ENCODE results near the gene FBXW11. TPM values are rescaled to one million over a fixed set of nuclear protein-coding genes. Genes with fewer than 3 reads are reported as not detected.
A peak's percentile ranks its signal among the peaks of the same experiment; 100 is the strongest.

Gene FBXW11
- total RNA-seq, 1 donor from 2014 or later, result 52.5 TPM

DNA sequence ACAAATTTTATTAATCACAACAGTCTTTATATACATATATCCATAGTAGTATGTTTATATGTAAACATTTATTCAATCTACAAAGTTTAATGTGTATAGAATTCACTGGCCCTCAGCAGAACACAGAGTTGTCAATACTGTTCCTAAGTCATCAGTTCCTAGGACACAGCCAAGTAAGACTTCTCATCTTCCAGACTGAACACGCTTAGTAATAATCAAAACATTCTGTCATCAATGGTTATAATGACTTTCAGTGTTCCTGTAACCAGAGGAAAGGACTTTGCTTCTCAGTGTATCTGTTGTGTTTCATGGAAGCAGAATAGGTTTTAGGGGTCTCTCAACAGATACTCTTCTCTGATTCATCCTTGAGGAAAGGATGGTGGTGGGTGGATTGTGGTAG, 138.7 kb downstream of the FBXW11 start:
- Mint-ChIP-seq H3K9me3 (no peaks in the 10 kb centered on the region), H3K27me3 (no peaks in the 10 kb centered on the region), H3K4me1 (ENCODE audit: unreplicated experiment) (no peaks in the 10 kb centered on the region), H3K27ac (no peak overlapping the region), H3K4me3 (no peak overlapping the region), H3K36me3 (peaks cover 38% of the 10 kb centered on the region)
- DNase-seq (ENCODE audit: extremely low spot score, unreplicated experiment), result no peak
- no peak for TF ChIP-seq CTCF (conservative IDR thresholded peaks at IDR 0.05)

DNA sequence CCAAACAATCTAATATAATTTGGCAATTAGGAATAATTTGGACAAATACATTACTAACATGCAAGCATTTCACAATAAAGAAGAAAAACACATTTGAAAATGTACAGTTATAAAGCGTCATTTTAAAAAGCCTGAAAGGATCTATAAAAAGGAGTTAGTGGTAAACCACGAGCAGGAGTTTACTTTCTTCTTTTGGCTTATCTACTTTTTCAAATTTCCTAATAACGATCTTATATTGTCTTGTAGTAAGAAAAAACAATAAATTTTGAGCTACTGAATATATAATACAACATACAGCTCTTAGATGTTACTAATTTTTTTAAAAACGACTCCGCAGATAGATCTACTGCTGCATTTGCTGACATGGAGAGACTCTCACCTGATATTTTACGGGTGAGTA, 141.0 kb downstream of the FBXW11 start:
- TF ChIP-seq CTCF (conservative IDR thresholded peaks at IDR 0.05), result no peak
- Mint-ChIP-seq H3K4me3 (no peak overlapping the region), H3K27me3 (no peaks in the 10 kb centered on the region), H3K9me3 (no peaks in the 10 kb centered on the region), H3K4me1 (ENCODE audit: unreplicated experiment) (no peaks in the 10 kb centered on the region), H3K27ac (no peak overlapping the region), H3K36me3 (peaks cover 32% of the 10 kb centered on the region)
- no peak for DNase-seq (ENCODE audit: extremely low spot score, unreplicated experiment)

DNA sequence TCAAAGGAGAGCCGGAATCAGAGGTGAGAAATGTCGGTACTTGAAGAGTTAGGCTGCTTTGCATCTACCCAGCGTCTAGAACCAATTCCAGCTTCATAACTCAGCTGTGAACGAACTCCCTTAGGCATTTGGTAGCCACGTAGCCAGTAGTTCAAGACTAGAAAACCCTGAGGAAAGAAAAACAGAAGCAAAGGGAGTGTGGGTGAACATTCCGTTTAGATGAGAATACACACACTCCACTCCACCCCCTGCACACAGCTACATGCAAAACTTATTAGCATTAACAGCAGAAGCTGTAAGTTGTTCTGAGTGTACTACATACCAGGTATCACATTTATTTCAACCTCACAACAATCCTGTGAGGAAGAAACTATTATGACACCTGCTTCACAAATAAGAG, 142.5 kb downstream of the FBXW11 start:
- DNase-seq (ENCODE audit: extremely low spot score, unreplicated experiment), result no peak
- Mint-ChIP-seq H3K4me3 (no peak overlapping the region), H3K4me1 (ENCODE audit: unreplicated experiment) (no peaks in the 10 kb centered on the region), H3K9me3 (no peaks in the 10 kb centered on the region), H3K27ac (peak overlapping the region; percentile 77), H3K27me3 (no peaks in the 10 kb centered on the region), H3K36me3 (peaks cover 24% of the 10 kb centered on the region)
- TF ChIP-seq CTCF (conservative IDR thresholded peaks at IDR 0.05), result no peak

DNA sequence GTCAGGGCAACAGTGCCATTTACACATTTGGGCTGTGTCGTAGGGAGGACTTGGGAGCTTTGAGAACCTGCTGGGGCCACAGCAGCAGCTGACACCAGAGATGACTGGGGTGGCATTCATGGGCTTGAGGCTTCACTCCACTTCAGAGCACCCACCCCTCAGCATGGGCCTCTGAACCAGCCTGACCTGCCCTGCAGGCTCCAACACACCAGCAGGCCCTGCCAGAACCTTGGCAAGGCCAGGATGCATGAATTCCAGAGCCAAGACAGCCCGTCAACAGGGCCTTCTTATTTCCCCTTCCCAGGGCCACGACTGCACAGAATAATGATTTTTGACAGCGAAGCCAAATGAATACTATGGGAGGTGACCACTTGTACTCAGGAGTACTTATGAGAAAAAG, 143.8 kb downstream of the FBXW11 start:
- H3K9me3 Mint-ChIP-seq, result no peaks in the 10 kb centered on the region
- H3K4me1 Mint-ChIP-seq (ENCODE audit: unreplicated experiment), result peaks cover 8% of the 10 kb centered on the region
- no peaks in the 10 kb centered on the region for H3K27me3 Mint-ChIP-seq
- TF ChIP-seq CTCF (conservative IDR thresholded peaks at IDR 0.05), result no peak
- peak overlapping the region; percentile 8 for H3K27ac Mint-ChIP-seq
- peaks cover 11% of the 10 kb centered on the region for H3K36me3 Mint-ChIP-seq
- H3K4me3 Mint-ChIP-seq, result no peak overlapping the region
- DNase-seq (ENCODE audit: extremely low spot score, unreplicated experiment), result no peak

DNA sequence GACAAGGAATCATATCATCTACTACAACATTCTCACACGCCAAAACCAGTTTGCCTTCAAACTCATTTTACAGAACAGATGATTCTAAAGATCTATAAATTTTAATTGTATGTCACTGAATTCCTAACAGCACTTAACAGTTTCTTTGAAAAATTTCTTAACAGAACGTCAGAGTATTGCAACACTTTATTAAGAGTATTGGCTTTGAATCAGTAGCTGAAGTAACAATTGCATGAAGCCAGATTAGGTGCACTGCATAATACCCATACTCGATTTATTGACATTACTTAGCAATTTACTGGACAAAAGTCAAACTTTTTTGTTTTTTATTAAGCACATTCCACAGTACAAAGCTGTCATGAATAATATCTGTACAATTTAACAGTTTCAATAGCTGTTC, 145.1 kb downstream of the FBXW11 start:
- Mint-ChIP-seq H3K9me3 (no peaks in the 10 kb centered on the region), H3K4me3 (no peak overlapping the region), H3K27me3 (no peaks in the 10 kb centered on the region), H3K4me1 (ENCODE audit: unreplicated experiment) (peaks cover 15% of the 10 kb centered on the region), H3K27ac (no peak overlapping the region), H3K36me3 (peaks cover 5% of the 10 kb centered on the region)
- no peak for DNase-seq (ENCODE audit: extremely low spot score, unreplicated experiment)
- no peak for TF ChIP-seq CTCF (conservative IDR thresholded peaks at IDR 0.05)

DNA sequence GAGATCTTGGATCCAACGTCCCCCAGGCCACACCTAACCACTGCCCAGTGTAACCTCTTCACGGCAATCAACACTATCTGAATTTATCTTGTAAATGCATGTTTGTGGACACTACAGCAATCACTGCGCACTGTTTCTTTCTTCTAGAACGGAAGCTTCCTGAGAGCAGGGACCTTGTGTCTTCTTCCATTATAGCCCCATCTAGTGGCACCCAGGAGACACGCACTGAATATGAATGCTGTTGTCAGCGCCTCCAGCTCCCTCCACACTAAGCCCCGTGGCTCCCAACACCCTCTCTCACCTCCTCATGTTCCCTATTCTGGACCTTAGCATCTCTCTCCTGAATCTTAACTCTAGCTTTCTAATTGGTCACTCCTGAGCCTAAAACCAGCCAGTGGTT, 148.1 kb downstream of the FBXW11 start:
- no peak for DNase-seq (ENCODE audit: extremely low spot score, unreplicated experiment)
- H3K9me3 Mint-ChIP-seq, result no peaks in the 10 kb centered on the region

More for the DNA sequence above, 148.1 kb downstream of the FBXW11 start:
- Mint-ChIP-seq H3K36me3 (peaks cover 14% of the 10 kb centered on the region), H3K4me3 (peak overlapping the region; percentile 18), H3K4me1 (ENCODE audit: unreplicated experiment) (peaks cover 15% of the 10 kb centered on the region), H3K27me3 (no peaks in the 10 kb centered on the region), H3K27ac (peak overlapping the region; percentile 61)
- peak; percentile 64 for TF ChIP-seq CTCF (conservative IDR thresholded peaks at IDR 0.05)
